HG03097 (cell line): ENCODE results near the gene PEMT.

ENCODE experiments used
- ATAC-seq: cut with Tn5 transposase; IDR thresholded peaks from one replicate; pipeline ENCODE4 v1.9.1; 2021; ENCODE audit not compliant: unreplicated experiment, low FRiP score

PEMT gene

GRCh38 chr17:17554266-17554665, 37.2 kb downstream of the PEMT start:
- no peak for ATAC-seq

- no peak for ATAC-seq
Measured at GRCh38 chr17:17553217-17554195, 38.0 kb downstream of the PEMT start.

GRCh38 chr17:17552351-17553216, 38.9 kb downstream of the PEMT start:
- ATAC-seq, result no peak

- ATAC-seq, result no peak
Measured at GRCh38 chr17:17551361-17551760, 40.1 kb downstream of the PEMT start.

GRCh38 chr17:17549732-17550366, 41.7 kb downstream of the PEMT start:
- no peak for ATAC-seq

- ATAC-seq, result no peak
Measured at GRCh38 chr17:17548044-17548443, 43.5 kb downstream of the PEMT start.

GRCh38 chr17:17547210-17547764, 44.2 kb downstream of the PEMT start:
- no peak for ATAC-seq

GRCh38 chr17:17546399-17547185, 44.9 kb downstream of the PEMT start:
- no peak for ATAC-seq

- ATAC-seq, result no peak
Measured at GRCh38 chr17:17545984-17546383, 45.5 kb downstream of the PEMT start.

GRCh38 chr17:17545031-17545820, 46.3 kb downstream of the PEMT start:
- no peak for ATAC-seq

GRCh38 chr17:17542906-17543635, 48.4 kb downstream of the PEMT start:
- no peak for ATAC-seq

- ATAC-seq, result no peak
Measured at GRCh38 chr17:17541640-17542001, 49.9 kb downstream of the PEMT start.

GRCh38 chr17:17540935-17541639, 50.4 kb downstream of the PEMT start:
- no peak for ATAC-seq

GRCh38 chr17:17540278-17540906, 51.1 kb downstream of the PEMT start:
- no peak for ATAC-seq

- no peak for ATAC-seq
Measured at GRCh38 chr17:17539591-17539990, 51.9 kb downstream of the PEMT start.

- no peak for ATAC-seq
Measured at GRCh38 chr17:17538417-17539391, 52.8 kb downstream of the PEMT start.
